ENCODE data around the gene GFRA1. TPM values are rescaled to one million over a fixed set of nuclear protein-coding genes. Genes with fewer than 3 reads are reported as not detected.
"Not testable (repeated sequence)": the region's sequence is repeated elsewhere in the genome, so short reads cannot be mapped to it uniquely, and the experiment has no call there.

GFRA1 gene
- total and polyA plus RNA-seq, 2 donors (not counting 1 experiment from before 2014, with no cell fraction given), result 6.3 to 29.6 TPM

- no peak for TF ChIP-seq CTCF (conservative IDR thresholded peaks at IDR 0.05 in 1 of 2, IDR thresholded peaks at IDR 0.05 in 1 of 2; ENCODE audit: low read depth in 1 of 2, low read length in 2 of 2)
- DNase-seq (ENCODE audit: low read depth in 2 of 2), result no peak
Observed at GRCh38 chr10:116039612-116040011, 233.4 kb downstream of the GFRA1 start.

GRCh38 chr10:116038259-116038658, 234.7 kb downstream of the GFRA1 start:
- no peaks in the 10 kb centered on the region for H3K36me3 ChIP-seq (ENCODE audit: control insufficient read depth, insufficient read depth, low read length)
- H3K27me3 ChIP-seq (ENCODE audit: control insufficient read depth, insufficient read depth, low read length), result no peaks in the 10 kb centered on the region
- H3K4me1 ChIP-seq (ENCODE audit: control insufficient read depth, extremely low read depth, insufficient read depth, low read length), result no peaks in the 10 kb centered on the region
- H3K27ac ChIP-seq (ENCODE audit: insufficient read depth, low read length), result no peak overlapping the region
- no peaks in the 10 kb centered on the region for H3K79me2 ChIP-seq (ENCODE audit: control insufficient read depth, insufficient read depth, low read length)
- H2AFZ ChIP-seq (ENCODE audit: low read length), result no peak overlapping the region
- H3K9ac ChIP-seq (ENCODE audit: insufficient read depth, low read length), result no peak overlapping the region
- H3K4me3 ChIP-seq (replicated peaks in 1 of 4; ENCODE audit: control extremely low read depth in 1 of 4, insufficient read depth in 1 of 4, low read depth in 3 of 4, low read length in 4 of 4), result no peak overlapping the region
- peak; percentile 44 to 82 for DNase-seq (ENCODE audit: low read depth in 2 of 2)
- TF ChIP-seq EZH2 (IDR thresholded peaks at IDR 0.05; ENCODE audit: low read length, missing control alignments), result no peak
- no peak for TF ChIP-seq CTCF (conservative IDR thresholded peaks at IDR 0.05 in 1 of 2, IDR thresholded peaks at IDR 0.05 in 1 of 2; ENCODE audit: low read depth in 1 of 2, low read length in 2 of 2)
- no peak overlapping the region for H3K4me2 ChIP-seq (ENCODE audit: extremely low read depth, insufficient read depth, low read length)
- H4K20me1 ChIP-seq (ENCODE audit: control insufficient read depth, extremely low read depth, insufficient read depth, low read length), result no peaks in the 10 kb centered on the region
- H3K9me3 ChIP-seq (ENCODE audit: control insufficient read depth, insufficient read depth, low read depth, low read length), result no peaks in the 10 kb centered on the region

More at GRCh38 chr10:116039612-116040011, 233.4 kb downstream of the GFRA1 start:
- Histone ChIP-seq H3K4me1 (ENCODE audit: control insufficient read depth, extremely low read depth, insufficient read depth, low read length) (no peaks in the 10 kb centered on the region), H2AFZ (ENCODE audit: low read length) (no peak overlapping the region), H3K9me3 (ENCODE audit: control insufficient read depth, insufficient read depth, low read depth, low read length) (no peaks in the 10 kb centered on the region), H3K79me2 (ENCODE audit: control insufficient read depth, insufficient read depth, low read length) (no peaks in the 10 kb centered on the region), H3K9ac (ENCODE audit: insufficient read depth, low read length) (no peak overlapping the region), H3K4me3 (replicated peaks in 1 of 4; ENCODE audit: control extremely low read depth in 1 of 4, insufficient read depth in 1 of 4, low read depth in 3 of 4, low read length in 4 of 4) (no peak overlapping the region), H3K4me2 (ENCODE audit: extremely low read depth, insufficient read depth, low read length) (no peak overlapping the region), H3K27me3 (ENCODE audit: control insufficient read depth, insufficient read depth, low read length) (no peaks in the 10 kb centered on the region), H3K36me3 (ENCODE audit: control insufficient read depth, insufficient read depth, low read length) (no peaks in the 10 kb centered on the region), H4K20me1 (ENCODE audit: control insufficient read depth, extremely low read depth, insufficient read depth, low read length) (no peaks in the 10 kb centered on the region), H3K27ac (ENCODE audit: insufficient read depth, low read length) (no peak overlapping the region)

GRCh38 chr10:116035406-116035805, 237.6 kb downstream of the GFRA1 start:
- H3K4me1 ChIP-seq (ENCODE audit: control insufficient read depth, extremely low read depth, insufficient read depth, low read length); H3K4me2 ChIP-seq (ENCODE audit: extremely low read depth, insufficient read depth, low read length); H3K36me3 ChIP-seq (ENCODE audit: control insufficient read depth, insufficient read depth, low read length); H3K9ac ChIP-seq (ENCODE audit: insufficient read depth, low read length); DNase-seq (ENCODE audit: low read depth in 2 of 2); H3K27me3 ChIP-seq (ENCODE audit: control insufficient read depth, insufficient read depth, low read length); H3K9me3 ChIP-seq (ENCODE audit: control insufficient read depth, insufficient read depth, low read depth, low read length); H3K79me2 ChIP-seq (ENCODE audit: control insufficient read depth, insufficient read depth, low read length); H3K27ac ChIP-seq (ENCODE audit: insufficient read depth, low read length); H3K4me3 ChIP-seq (replicated peaks in 1 of 4; ENCODE audit: control extremely low read depth in 1 of 4, insufficient read depth in 1 of 4, low read depth in 3 of 4, low read length in 4 of 4); H2AFZ ChIP-seq (ENCODE audit: low read length); H4K20me1 ChIP-seq (ENCODE audit: control insufficient read depth, extremely low read depth, insufficient read depth, low read length): not testable (repeated sequence)
